ENCODE data around the gene RAPGEF1. TPM values are rescaled to one million over a fixed set of nuclear protein-coding genes. Genes with fewer than 3 reads are reported as not detected.

RAPGEF1 gene
- total and polyA plus RNA-seq, 11 donors = 50.6 to 161 (median 115) TPM

DNA sequence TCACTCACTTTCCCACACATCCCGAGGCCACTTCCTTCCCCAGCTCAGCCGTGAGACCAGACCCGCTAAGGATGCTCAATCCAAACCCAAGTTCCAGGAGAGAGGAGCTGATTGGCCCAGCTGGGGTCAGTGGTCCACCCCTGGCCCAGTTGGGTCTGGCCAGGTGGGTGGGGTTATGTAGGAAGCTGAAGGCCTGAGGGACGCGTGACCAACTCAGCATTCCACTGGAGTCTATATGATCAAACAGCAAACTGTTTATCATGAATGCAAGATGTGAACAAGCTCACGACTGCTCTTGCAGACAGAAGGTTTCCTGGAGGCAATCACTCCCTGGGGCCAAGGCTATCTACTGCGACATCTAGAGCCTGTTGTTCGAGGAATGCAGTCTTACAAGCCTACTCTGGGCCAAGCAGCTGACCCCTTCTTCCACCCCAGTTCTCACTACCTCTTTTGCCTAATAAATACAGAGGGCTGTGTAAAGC is 4.9 kb upstream of the RAPGEF1 start:
- TF ChIP-seq POLR2A (IDR thresholded peaks at IDR 0.05) = no peak
- TF ChIP-seq, protein P1, sequence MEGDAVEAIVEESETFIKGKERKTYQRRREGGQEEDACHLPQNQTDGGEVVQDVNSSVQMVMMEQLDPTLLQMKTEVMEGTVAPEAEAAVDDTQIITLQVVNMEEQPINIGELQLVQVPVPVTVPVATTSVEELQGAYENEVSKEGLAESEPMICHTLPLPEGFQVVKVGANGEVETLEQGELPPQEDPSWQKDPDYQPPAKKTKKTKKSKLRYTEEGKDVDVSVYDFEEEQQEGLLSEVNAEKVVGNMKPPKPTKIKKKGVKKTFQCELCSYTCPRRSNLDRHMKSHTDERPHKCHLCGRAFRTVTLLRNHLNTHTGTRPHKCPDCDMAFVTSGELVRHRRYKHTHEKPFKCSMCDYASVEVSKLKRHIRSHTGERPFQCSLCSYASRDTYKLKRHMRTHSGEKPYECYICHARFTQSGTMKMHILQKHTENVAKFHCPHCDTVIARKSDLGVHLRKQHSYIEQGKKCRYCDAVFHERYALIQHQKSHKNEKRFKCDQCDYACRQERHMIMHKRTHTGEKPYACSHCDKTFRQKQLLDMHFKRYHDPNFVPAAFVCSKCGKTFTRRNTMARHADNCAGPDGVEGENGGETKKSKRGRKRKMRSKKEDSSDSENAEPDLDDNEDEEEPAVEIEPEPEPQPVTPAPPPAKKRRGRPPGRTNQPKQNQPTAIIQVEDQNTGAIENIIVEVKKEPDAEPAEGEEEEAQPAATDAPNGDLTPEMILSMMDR (IDR thresholded peaks at IDR 0.05) = no peak
- peaks cover 0 to 19% (median 6%) of the 10 kb centered on the region in 12 donors for H3K4me1 ChIP-seq
- ATAC-seq (peak in 1 of 4 donors; percentile 47), DNase-seq (no peak)
- H3K4me3 ChIP-seq = no peak overlapping the region
- intact Hi-C loops (cut with DNase I) = loop anchor here in 9 of 10 donors (2.0 to 10.0 kb wide), 9 partner anchors 210 to 397 kb away; partner anchors contain the start of genes POMT1 (in 2 of the 9) and UCK1 (in 1 of the 9)
- H3K27me3 ChIP-seq = no peaks in the 10 kb centered on the region
- no peak overlapping the region for H3K27ac ChIP-seq
- H3K9me3 ChIP-seq = no peaks in the 10 kb centered on the region
- H3K36me3 ChIP-seq = no peaks in the 10 kb centered on the region
- WGBS, 4 donors = 62 to 70% (median 69%) methylated on average over 8 of the region's 8 CpGs

GRCh38 chr9:131744171-131744719 is 4.4 kb upstream of the RAPGEF1 start:
- Histone ChIP-seq H3K9me3 (no peaks in the 10 kb centered on the region), H3K27me3 (no peaks in the 10 kb centered on the region), H3K36me3 (no peaks in the 10 kb centered on the region), H3K4me1 (peaks cover 0 to 19% (median 6%) of the 10 kb centered on the region in 12 donors), H3K27ac (peak overlapping the region in 3 of 12 donors; percentile 14 to 34 (median 26)), H3K4me3 (no peak overlapping the region)
- 63 to 72% (median 64%) methylated on average over 9 of the region's 9 CpGs for WGBS, 4 donors
- TF ChIP-seq POLR2A (IDR thresholded peaks at IDR 0.05) = no peak
- TF ChIP-seq, protein P1 (IDR thresholded peaks at IDR 0.05) = no peak
- ATAC-seq (peak in 1 of 4 donors; percentile 50), DNase-seq (no peak)
- intact Hi-C loops (cut with DNase I) = loop anchor here in 8 of 10 donors (2.0 to 10.0 kb wide), 7 partner anchors 209 to 389 kb away; partner anchors contain the start of genes POMT1 (in 2 of the 8) and UCK1 (in 1 of the 8)

DNA sequence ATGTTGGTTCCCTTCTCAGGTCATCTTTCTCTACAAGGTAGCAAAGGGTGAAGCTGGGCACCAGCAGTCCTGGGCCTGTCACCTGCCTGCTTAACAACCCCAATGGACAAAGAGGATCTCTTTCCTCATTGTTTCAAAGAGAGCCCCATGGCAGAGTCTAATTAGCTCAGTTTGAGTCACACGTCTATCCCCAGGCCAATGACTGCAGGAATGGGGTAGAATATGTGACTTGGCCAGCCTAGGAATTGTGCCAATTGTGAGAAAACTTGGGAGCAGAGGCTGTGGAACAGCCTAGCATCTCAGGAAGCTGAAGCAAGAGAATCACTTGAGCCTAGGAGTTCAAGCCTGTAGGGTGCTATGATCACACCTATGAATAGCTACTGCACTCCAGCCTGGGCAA is 3.6 kb upstream of the RAPGEF1 start:
- TF ChIP-seq, protein P1 (IDR thresholded peaks at IDR 0.05) = no peak
- TF ChIP-seq POLR2A (IDR thresholded peaks at IDR 0.05) = no peak
- H3K4me1 ChIP-seq = peaks cover 0 to 25% (median 11%) of the 10 kb centered on the region in 12 donors
- no peak overlapping the region for H3K27ac ChIP-seq
- WGBS, 4 donors = 79 to 91% (median 86%) methylated on average over 1 of the region's 1 CpG
- H3K9me3 ChIP-seq = no peaks in the 10 kb centered on the region
- H3K36me3 ChIP-seq = no peaks in the 10 kb centered on the region
- ATAC-seq (no peak), DNase-seq (no peak)
- H3K4me3 ChIP-seq = no peak overlapping the region
- H3K27me3 ChIP-seq = no peaks in the 10 kb centered on the region
- intact Hi-C loops (cut with DNase I) = loop anchor here in 7 of 10 donors (10.0 kb wide), 6 partner anchors 209 to 389 kb away; partner anchors contain the start of genes POMT1 (in 2 of the 7) and UCK1 (in 1 of the 7)

- H3K36me3 ChIP-seq = no peaks in the 10 kb centered on the region
- TF ChIP-seq POLR2A (IDR thresholded peaks at IDR 0.05) = no peak
- TF ChIP-seq, protein P1 (IDR thresholded peaks at IDR 0.05) = no peak
- no peaks in the 10 kb centered on the region for H3K27me3 ChIP-seq
- ATAC-seq (no peak), DNase-seq (no peak)
- no peak overlapping the region for H3K27ac ChIP-seq
- intact Hi-C loops (cut with DNase I) = loop anchor here in 7 of 10 donors (10.0 kb wide), 6 partner anchors 208 to 388 kb away; partner anchors contain the start of genes POMT1 (in 2 of the 7) and UCK1 (in 1 of the 7)
- H3K9me3 ChIP-seq = no peaks in the 10 kb centered on the region
- H3K4me3 ChIP-seq = no peak overlapping the region
- H3K4me1 ChIP-seq = peaks cover 0 to 29% (median 13%) of the 10 kb centered on the region in 12 donors
- WGBS, 4 donors = 91 to 97% (median 93%) methylated on average over 2 of the region's 2 CpGs
Measured at GRCh38 chr9:131743096-131743495, 3.2 kb upstream of the RAPGEF1 start.
